Neural cell (in vitro differentiated cells): ENCODE data around the gene TRMT6.

Experiments used
- CTCF ChIP-seq: fragments of 450-650 bp; IDR thresholded peaks from 2 replicates; pipeline ENCODE4 v1.5.1; 2014; ENCODE audit warnings: antibody characterized with exemption, mild to moderate bottlenecking, moderate library complexity; ENCODE audit not compliant: poor library complexity, severe bottlenecking
- EP300 ChIP-seq: fragments of 450-650 bp; conservative IDR thresholded peaks from 2 replicates; pipeline ENCODE4 v1.6.1; 2014; ENCODE audit warnings: antibody characterized with exemption, mild to moderate bottlenecking, moderate library complexity; ENCODE audit not compliant: poor library complexity, severe bottlenecking
- EZH2 ChIP-seq: fragments of 200-600, 300-800 bp; shearing (Covaris generic), sonication (generic); IDR thresholded peaks from 2 replicates; pipeline ENCODE4 v1.6.1; 2014; ENCODE audit warnings: antibody characterized with exemption, low read length, borderline replicate concordance, mild to moderate bottlenecking; ENCODE audit not compliant: insufficient read depth, poor library complexity, severe bottlenecking
- POLR2AphosphoS5 ChIP-seq: IDR thresholded peaks from 2 replicates; pipeline ENCODE4 v1.6.1; 2012
- RAD21 ChIP-seq: fragments of 450-650 bp; conservative IDR thresholded peaks from 2 replicates; pipeline ENCODE4 v1.6.1; 2014; ENCODE audit warnings: antibody characterized with exemption, mild to moderate bottlenecking, moderate library complexity
- REST ChIP-seq: IDR thresholded peaks from 2 replicates; pipeline ENCODE4 v1.6.1; 2012; ENCODE audit warnings: borderline replicate concordance
- SMC3 ChIP-seq: fragments of 450-650 bp; conservative IDR thresholded peaks from 2 replicates; pipeline ENCODE4 v1.6.1; 2014; ENCODE audit warnings: antibody characterized with exemption, mild to moderate bottlenecking, moderate library complexity; ENCODE audit not compliant: poor library complexity

DNA sequence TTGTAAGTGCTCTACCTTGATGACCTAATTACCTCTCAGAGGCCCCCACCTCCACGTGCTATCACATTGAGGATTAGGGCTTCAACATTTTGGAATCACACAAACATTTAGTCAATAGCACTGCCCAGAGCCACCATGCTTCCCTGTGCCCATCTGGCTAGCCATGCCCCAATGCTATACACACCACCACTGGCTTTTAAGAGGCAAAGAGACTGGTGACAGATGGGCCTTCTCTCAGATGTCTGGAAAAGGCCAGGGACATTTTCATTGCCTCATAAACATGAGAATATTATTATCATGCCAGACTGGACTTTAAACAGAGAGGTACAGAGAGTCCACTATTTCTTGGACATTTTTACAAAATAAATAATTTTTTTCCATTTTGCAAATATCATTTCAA is 29.8 kb downstream of the TRMT6 start:
- no peak for TF ChIP-seq CTCF
- no peak for TF ChIP-seq POLR2AphosphoS5
- TF ChIP-seq REST, result no peak
- no peak for TF ChIP-seq EZH2
- no peak for TF ChIP-seq RAD21
- TF ChIP-seq EP300, result no peak
- TF ChIP-seq SMC3, result no peak
